Measurements from ENCODE around the gene OR6S1.

- TF ChIP-seq TARDBP (IDR thresholded peaks at IDR 0.05) (no peak), FOXA1 (IDR thresholded peaks at IDR 0.05) (no peak), ELF4 (IDR thresholded peaks at IDR 0.05) (no peak), SUZ12 (IDR thresholded peaks at IDR 0.05) (no peak), CTBP1 (IDR thresholded peaks at IDR 0.05; ENCODE audit: borderline replicate concordance) (no peak), FOXM1 (IDR thresholded peaks at IDR 0.05; ENCODE audit: borderline replicate concordance) (no peak), LEF1 (IDR thresholded peaks at IDR 0.05; ENCODE audit: borderline replicate concordance) (no peak), L3MBTL2 (conservative IDR thresholded peaks at IDR 0.05) (no peak), BHLHE40 (IDR thresholded peaks at IDR 0.05; ENCODE audit: borderline replicate concordance) (no peak), NFRKB (IDR thresholded peaks at IDR 0.05) (no peak), FOXK2 (IDR thresholded peaks at IDR 0.05) (no peak), ZNF384 (IDR thresholded peaks at IDR 0.05) (no peak), PKNOX1 (IDR thresholded peaks at IDR 0.05) (no peak), SP1 (IDR thresholded peaks at IDR 0.05) (no peak)
These were observed 19.7 kb upstream of the OR6S1 start for GRCh38 chr14:20661197-20661596.

All from HEK293T (cell line).